HEK293 (cell line): ENCODE results near the gene EIF4G1.

Experiments
- CTCF ChIP-seq: fragments of 450-650 bp; formaldehyde crosslinking; IDR thresholded peaks from 2 replicates; pipeline ENCODE4 v1.5.1; 2016; ENCODE audit warnings: missing biosample characterization, missing genetic modification characterization
- KLF1 ChIP-seq: fragments of 450-650 bp; formaldehyde crosslinking; IDR thresholded peaks from 2 replicates; pipeline ENCODE4 v1.5.1; 2016; ENCODE audit warnings: missing biosample characterization, missing genetic modification characterization
- PBX3 ChIP-seq: sonication (generic); formaldehyde crosslinking; IDR thresholded peaks from 2 replicates; pipeline ENCODE4 v1.8.1; 2022; ENCODE audit warnings: mild to moderate bottlenecking, moderate library complexity, missing genetic modification reagents
- PRDM4 ChIP-seq: fragments of 450-650 bp; formaldehyde crosslinking; IDR thresholded peaks from 2 replicates; pipeline ENCODE4 v1.5.1; 2017; ENCODE audit warnings: missing biosample characterization, missing genetic modification characterization
- ZNF132 ChIP-seq: fragments of 450-650 bp; formaldehyde crosslinking; IDR thresholded peaks from 2 replicates; pipeline ENCODE4 v1.5.1; 2017; ENCODE audit warnings: missing biosample characterization, missing genetic modification characterization, borderline replicate concordance
- ZNF146 ChIP-seq: fragments of 450-650 bp; formaldehyde crosslinking; IDR thresholded peaks from 2 replicates; pipeline ENCODE4 v1.5.1; 2016; ENCODE audit warnings: missing biosample characterization, missing genetic modification characterization
- ZNF280D ChIP-seq: fragments of 450-650 bp; formaldehyde crosslinking; IDR thresholded peaks from 2 replicates; pipeline ENCODE4 v1.5.1; 2016; ENCODE audit warnings: missing biosample characterization, missing genetic modification characterization
- ZNF501 ChIP-seq: fragments of 450-650 bp; formaldehyde crosslinking; IDR thresholded peaks from 2 replicates; pipeline ENCODE4 v1.5.1; 2016; ENCODE audit warnings: missing biosample characterization, missing genetic modification characterization
- ZNF580 ChIP-seq: fragments of 450-650 bp; formaldehyde crosslinking; IDR thresholded peaks from 2 replicates; pipeline ENCODE4 v1.5.1; 2016; ENCODE audit warnings: missing biosample characterization, missing genetic modification characterization
- ZNF600 ChIP-seq: fragments of 450-650 bp; formaldehyde crosslinking; IDR thresholded peaks from 2 replicates; pipeline ENCODE4 v1.5.1; 2016; ENCODE audit warnings: missing biosample characterization, missing genetic modification characterization

- TF ChIP-seq CTCF (no peak), PBX3 (no peak), ZNF132 (tag by site-specific recombination) (no peak), ZNF501 (no peak), ZNF600 (tag by site-specific recombination) (no peak), ZNF146 (tag by site-specific recombination) (no peak), ZNF580 (tag by site-specific recombination) (no peak), KLF1 (tag by site-specific recombination) (no peak), ZNF280D (tag by site-specific recombination) (no peak), PRDM4 (no peak)
Observed at GRCh38 chr3:184311633-184312032, 2.8 kb upstream of the EIF4G1 start.
